Neutrophil (primary cell): ENCODE results near the gene C9orf72.

Experiments
- H3K27ac ChIP-seq: fragments of 200-600 bp; sonication (generic); 2 replicates; pipeline ENCODE4 v1.5.1; 2016; ENCODE audit warnings: mild to moderate bottlenecking, moderate library complexity
- H3K27me3 ChIP-seq: fragments of 200-600 bp; sonication (generic); 2 replicates; pipeline ENCODE4 v1.6.0; 2016; ENCODE audit warnings: mild to moderate bottlenecking
- H3K36me3 ChIP-seq: fragments of 200-600 bp; sonication (generic); 2 replicates; pipeline ENCODE4 v1.5.1; 2017
- H3K4me1 ChIP-seq, 2 experiments: fragments of 200-600 bp in 1 of 2; sonication (generic) in 1 of 2; 1 replicate in 1 of 2; 2 replicates in 1 of 2; pipeline versions ENCODE4 v1.5.1 to v1.6.1; 2013 to 2016; ENCODE audit warnings: low read depth in 1 of 2, low read length in 1 of 2, mild to moderate bottlenecking in 1 of 2, moderate library complexity in 1 of 2; ENCODE audit not compliant: control insufficient read depth in 1 of 2, insufficient read depth in 1 of 2
- H3K4me3 ChIP-seq, 2 experiments: fragments of 200-600 bp in 1 of 2; sonication (generic) in 1 of 2; 1 replicate in 1 of 2; 2 replicates in 1 of 2; pipeline ENCODE4 v1.5.1; 2013 to 2016; ENCODE audit warnings: low read depth in 1 of 2, low read length in 1 of 2, mild to moderate bottlenecking in 1 of 2, moderate library complexity in 1 of 2
- H3K9me3 ChIP-seq: fragments of 200-600 bp; sonication (generic); 2 replicates; pipeline ENCODE4 v1.5.1; 2016
- CTCF ChIP-seq: fragments of 200-600 bp; sonication (generic); IDR thresholded peaks from 2 replicates; pipeline ENCODE4 v1.5.1; 2016; ENCODE audit warnings: antibody characterized with exemption

C9orf72 gene

GRCh38 chr9:27524236-27524635 lies 49.0 kb downstream of the C9orf72 start, which contains the start of gene IFNK:
TSS of gene IFNK (plus strand) at chr9:27524290. CDS start at chr9:27524337, 47 bp downstream.
- H3K4me1 ChIP-seq = peaks cover 12 to 13% of the 10 kb centered on the region in 2 experiments
- no peak within 1 kb of the TSS for H3K4me3 ChIP-seq
- H3K9me3 ChIP-seq = no peaks in the 10 kb centered on the region
- no peaks in the 10 kb centered on the region for H3K36me3 ChIP-seq
- no peak within 1 kb of the TSS for H3K27ac ChIP-seq
- TF ChIP-seq CTCF = no peak
- H3K27me3 ChIP-seq = peaks cover 39% of the 10 kb centered on the region

GRCh38 chr9:27523141-27523540 lies 50.1 kb downstream of the C9orf72 start:
- Histone ChIP-seq H3K9me3 (no peaks in the 10 kb centered on the region), H3K27me3 (peaks cover 28% of the 10 kb centered on the region), H3K4me3 (no peak overlapping the region), H3K36me3 (no peaks in the 10 kb centered on the region), H3K4me1 (peaks cover 2 to 3% of the 10 kb centered on the region in 2 experiments), H3K27ac (no peak overlapping the region)
- no peak for TF ChIP-seq CTCF

GRCh38 chr9:27520986-27521385 lies 52.3 kb downstream of the C9orf72 start:
- Histone ChIP-seq H3K27ac (no peak overlapping the region), H3K4me1 (no peaks in the 10 kb centered on the region), H3K27me3 (peaks cover 6% of the 10 kb centered on the region), H3K4me3 (no peak overlapping the region), H3K36me3 (no peaks in the 10 kb centered on the region), H3K9me3 (no peaks in the 10 kb centered on the region)
- TF ChIP-seq CTCF = no peak

GRCh38 chr9:27519466-27520465 lies 53.5 kb downstream of the C9orf72 start:
- no peak for TF ChIP-seq CTCF
- Histone ChIP-seq H3K36me3 (no peaks in the 10 kb centered on the region), H3K27ac (no peak overlapping the region), H3K9me3 (no peaks in the 10 kb centered on the region), H3K4me3 (no peak overlapping the region), H3K4me1 (no peaks in the 10 kb centered on the region), H3K27me3 (no peaks in the 10 kb centered on the region)

- H3K36me3 ChIP-seq = no peaks in the 10 kb centered on the region
- H3K9me3 ChIP-seq = no peaks in the 10 kb centered on the region
- no peak for TF ChIP-seq CTCF
- H3K4me3 ChIP-seq = no peak overlapping the region
- no peaks in the 10 kb centered on the region for H3K4me1 ChIP-seq
- no peaks in the 10 kb centered on the region for H3K27me3 ChIP-seq
- H3K27ac ChIP-seq = no peak overlapping the region
These were observed 54.5 kb downstream of the C9orf72 start for GRCh38 chr9:27518809-27519208.
